Neural cell (in vitro differentiated cells): ENCODE measurements around the gene KLHL30. TPM values are rescaled to one million over a fixed set of nuclear protein-coding genes. Genes with fewer than 3 reads are reported as not detected.

ENCODE experiments used
- H2AFZ ChIP-seq: fragments of 200-600, 300-800 bp; sonication (generic), shearing (Covaris generic); 2 replicates; pipeline ENCODE4 v1.6.0; 2014; ENCODE audit warnings: low read depth, mild to moderate bottlenecking, antibody characterized with exemption, low read length, moderate library complexity
- H3F3A ChIP-seq: fragments of 200-600 bp; shearing (Covaris generic); 2 replicates; pipeline ENCODE4 v1.6.1; 2016; ENCODE audit warnings: mild to moderate bottlenecking, moderate library complexity, mixed read lengths, antibody characterized with exemption, low read length; ENCODE audit not compliant: insufficient read depth, poor library complexity, severe bottlenecking
- H3K27ac ChIP-seq: fragments of 200-600, 300-800 bp; sonication (generic), shearing (Covaris generic); 2 replicates; pipeline ENCODE4 v1.5.1; 2014; ENCODE audit warnings: mild to moderate bottlenecking, low read length, moderate library complexity
- H3K27me3 ChIP-seq: fragments of 300-800, 200-600 bp; sonication (generic), shearing (Covaris generic); 2 replicates; pipeline ENCODE4 v1.6.0; 2014; ENCODE audit warnings: mild to moderate bottlenecking, low read depth, low read length, moderate library complexity; ENCODE audit not compliant: insufficient read depth
- H3K36me3 ChIP-seq: fragments of 300-800, 200-600 bp; sonication (generic), shearing (Covaris generic); 2 replicates; pipeline ENCODE4 v1.5.1; 2014; ENCODE audit warnings: mild to moderate bottlenecking, antibody characterized with exemption, low read length, moderate library complexity; ENCODE audit not compliant: insufficient read depth
- H3K4me2 ChIP-seq: fragments of 300-800, 200-600 bp; sonication (generic), shearing (Covaris generic); 2 replicates; pipeline ENCODE4 v1.6.0; 2014; ENCODE audit warnings: mild to moderate bottlenecking, low read length
- H3K4me3 ChIP-seq: fragments of 300-800, 200-600 bp; sonication (generic), shearing (Covaris generic); 2 replicates; pipeline ENCODE4 v1.5.1; 2014; ENCODE audit warnings: mild to moderate bottlenecking, low read length, moderate library complexity
- H3K79me2 ChIP-seq: fragments of 200-600 bp; shearing (Covaris generic); replicated peaks from 2 replicates; pipeline ENCODE4 v1.6.0; 2014; ENCODE audit warnings: mild to moderate bottlenecking, low read length, moderate library complexity; ENCODE audit not compliant: insufficient read depth
- H3K9ac ChIP-seq: fragments of 300-800, 200-600 bp; sonication (generic), shearing (Covaris generic); 2 replicates; pipeline ENCODE4 v1.6.1; 2016; ENCODE audit warnings: mild to moderate bottlenecking, low read length, mixed read lengths
- H3K9me2 ChIP-seq: fragments of 200-600 bp; shearing (Covaris generic); 2 replicates; pipeline ENCODE4 v1.6.1; 2016; ENCODE audit warnings: mild to moderate bottlenecking, low read length, mixed read lengths; ENCODE audit not compliant: insufficient read depth
- H3K9me3 ChIP-seq: fragments of 200-600, 300-800 bp; sonication (generic), shearing (Covaris generic); 2 replicates; pipeline ENCODE4 v1.6.1; 2016; ENCODE audit warnings: mild to moderate bottlenecking, mixed run types, low read length, moderate library complexity, mixed read lengths
- H4K20me1 ChIP-seq: fragments of 200-600 bp; shearing (Covaris generic); 2 replicates; pipeline ENCODE4 v1.6.1; 2016; ENCODE audit warnings: mild to moderate bottlenecking, mixed run types; ENCODE audit not compliant: insufficient read depth
- CTCF ChIP-seq: fragments of 450-650 bp; IDR thresholded peaks from 2 replicates; pipeline ENCODE4 v1.5.1; 2014; ENCODE audit warnings: antibody characterized with exemption, mild to moderate bottlenecking, moderate library complexity; ENCODE audit not compliant: poor library complexity, severe bottlenecking
- EP300 ChIP-seq: fragments of 450-650 bp; conservative IDR thresholded peaks from 2 replicates; pipeline ENCODE4 v1.6.1; 2014; ENCODE audit warnings: antibody characterized with exemption, mild to moderate bottlenecking, moderate library complexity; ENCODE audit not compliant: poor library complexity, severe bottlenecking
- EZH2 ChIP-seq: fragments of 200-600, 300-800 bp; shearing (Covaris generic), sonication (generic); IDR thresholded peaks from 2 replicates; pipeline ENCODE4 v1.6.1; 2014; ENCODE audit warnings: antibody characterized with exemption, low read length, borderline replicate concordance, mild to moderate bottlenecking; ENCODE audit not compliant: insufficient read depth, poor library complexity, severe bottlenecking
- MXI1 ChIP-seq: fragments of 450-650 bp; conservative IDR thresholded peaks from 2 replicates; pipeline ENCODE4 v1.6.1; 2014; ENCODE audit warnings: antibody characterized with exemption, mild to moderate bottlenecking; ENCODE audit not compliant: poor library complexity, severe bottlenecking
- POLR2AphosphoS5 ChIP-seq: IDR thresholded peaks from 2 replicates; pipeline ENCODE4 v1.6.1; 2012
- RAD21 ChIP-seq: fragments of 450-650 bp; conservative IDR thresholded peaks from 2 replicates; pipeline ENCODE4 v1.6.1; 2014; ENCODE audit warnings: antibody characterized with exemption, mild to moderate bottlenecking, moderate library complexity
- REST ChIP-seq: IDR thresholded peaks from 2 replicates; pipeline ENCODE4 v1.6.1; 2012; ENCODE audit warnings: borderline replicate concordance
- SMC3 ChIP-seq: fragments of 450-650 bp; conservative IDR thresholded peaks from 2 replicates; pipeline ENCODE4 v1.6.1; 2014; ENCODE audit warnings: antibody characterized with exemption, mild to moderate bottlenecking, moderate library complexity; ENCODE audit not compliant: poor library complexity
- TAF1 ChIP-seq: IDR thresholded peaks from 2 replicates; pipeline ENCODE4 v1.6.1; 2012; ENCODE audit warnings: low read depth
- polyA plus RNA-seq: library from polyadenylated mRNA; depleted of rRNA; stranded (reverse); fragments of >200 nt; gene quantifications from 2 replicates; pipeline ENCODE4 v1.2.3, GENCODE V29; 2014

KLHL30 gene
- polyA plus RNA-seq, 1 donor from 2014 or later: not detected

DNA sequence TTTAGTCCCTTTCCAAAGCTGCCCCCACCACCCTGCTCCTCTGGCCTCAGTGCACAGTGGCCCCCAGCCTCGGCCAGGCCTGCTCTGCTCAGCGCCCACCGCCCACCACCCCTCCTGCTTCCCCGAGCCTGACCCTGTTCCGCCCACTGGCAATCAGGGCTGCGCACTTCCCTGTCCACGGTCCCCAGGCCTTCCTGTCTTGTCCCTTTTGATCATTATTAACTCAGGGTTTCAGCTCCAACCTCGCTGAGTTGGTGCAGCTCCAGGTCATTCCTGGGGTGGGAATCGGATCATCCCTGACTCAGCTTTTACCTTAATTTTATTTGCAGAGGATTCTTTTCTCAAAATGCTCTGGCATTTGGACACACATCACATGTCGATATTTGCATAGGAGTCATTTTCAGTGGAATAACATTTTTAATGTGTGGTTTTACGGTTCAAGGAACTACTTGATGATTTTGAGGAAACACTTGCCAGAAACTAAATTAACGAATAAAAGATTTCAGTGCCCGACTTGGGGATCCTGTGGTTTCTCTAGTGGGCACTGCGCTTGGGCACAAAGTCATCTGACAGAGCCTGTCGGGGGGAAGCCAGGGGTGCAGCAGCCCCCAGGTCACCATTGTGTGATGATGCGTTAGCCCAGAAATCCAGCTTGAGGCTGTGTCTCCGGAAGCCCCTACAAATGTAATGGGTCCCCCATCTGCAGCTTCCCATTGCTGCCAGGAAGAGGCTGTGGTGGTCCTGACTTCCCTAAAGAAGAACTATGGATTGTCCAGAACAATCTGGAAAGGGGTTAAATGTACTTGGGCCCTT lies 39.4 kb upstream of the KLHL30 start:
- Histone ChIP-seq H3K4me3 (no peak overlapping the region), H3K9me2 (no peaks in the 10 kb centered on the region), H3K27ac (no peak overlapping the region), H4K20me1 (no peaks in the 10 kb centered on the region), H2AFZ (no peak overlapping the region), H3K79me2 (no peaks in the 10 kb centered on the region), H3K27me3 (no peaks in the 10 kb centered on the region), H3K9ac (no peak overlapping the region), H3F3A (no peaks in the 10 kb centered on the region), H3K36me3 (no peaks in the 10 kb centered on the region), H3K9me3 (no peaks in the 10 kb centered on the region), H3K4me2 (no peak overlapping the region)
- TF ChIP-seq MXI1: no peak
- TF ChIP-seq SMC3: no peak
- TF ChIP-seq EZH2: no peak
- no peak for TF ChIP-seq POLR2AphosphoS5
- TF ChIP-seq REST: no peak
- TF ChIP-seq TAF1: no peak
- TF ChIP-seq RAD21: no peak
- TF ChIP-seq CTCF: no peak
- no peak for TF ChIP-seq EP300

DNA sequence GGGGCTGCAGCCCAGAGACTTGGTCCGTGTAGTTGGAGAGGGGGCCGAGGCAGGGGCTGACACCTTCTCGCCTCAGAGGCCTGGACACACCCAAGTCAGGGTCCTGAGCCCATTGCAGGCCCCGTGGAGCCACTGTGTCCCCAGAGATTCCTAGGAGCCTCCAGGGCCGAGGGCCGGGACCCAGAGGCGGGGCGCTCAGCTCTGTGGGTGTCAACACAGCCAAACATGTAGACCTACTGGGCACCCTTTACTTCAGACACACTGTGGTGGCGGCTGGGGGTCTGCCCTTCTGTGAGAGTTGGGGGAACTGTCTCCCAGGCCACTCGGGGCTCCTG lies 38.8 kb upstream of the KLHL30 start:
- Histone ChIP-seq H3K27ac (no peak overlapping the region), H3F3A (no peaks in the 10 kb centered on the region), H3K4me3 (no peak overlapping the region)

More for the DNA sequence above, 38.8 kb upstream of the KLHL30 start:
- H4K20me1 ChIP-seq: no peaks in the 10 kb centered on the region
- H3K36me3 ChIP-seq: no peaks in the 10 kb centered on the region
- no peak overlapping the region for H2AFZ ChIP-seq
- no peak overlapping the region for H3K4me2 ChIP-seq
- no peaks in the 10 kb centered on the region for H3K9me2 ChIP-seq
- TF ChIP-seq RAD21 (no peak), MXI1 (no peak), POLR2AphosphoS5 (no peak), TAF1 (no peak), EP300 (no peak), REST (no peak), EZH2 (no peak), CTCF (no peak), SMC3 (no peak)
- H3K79me2 ChIP-seq: no peaks in the 10 kb centered on the region
- H3K27me3 ChIP-seq: no peaks in the 10 kb centered on the region
- no peak overlapping the region for H3K9ac ChIP-seq
- no peaks in the 10 kb centered on the region for H3K9me3 ChIP-seq
